ENCODE measurements around the gene RTKN. TPM values are rescaled to one million over a fixed set of nuclear protein-coding genes. Genes with fewer than 3 reads are reported as not detected.
"Not testable (repeated sequence)": the region's sequence is repeated elsewhere in the genome, so short reads cannot be mapped to it uniquely, and the experiment has no call there.

Gene RTKN
- total and polyA plus RNA-seq, 11 donors = 10.9 to 27.6 (median 16.6) TPM

DNA sequence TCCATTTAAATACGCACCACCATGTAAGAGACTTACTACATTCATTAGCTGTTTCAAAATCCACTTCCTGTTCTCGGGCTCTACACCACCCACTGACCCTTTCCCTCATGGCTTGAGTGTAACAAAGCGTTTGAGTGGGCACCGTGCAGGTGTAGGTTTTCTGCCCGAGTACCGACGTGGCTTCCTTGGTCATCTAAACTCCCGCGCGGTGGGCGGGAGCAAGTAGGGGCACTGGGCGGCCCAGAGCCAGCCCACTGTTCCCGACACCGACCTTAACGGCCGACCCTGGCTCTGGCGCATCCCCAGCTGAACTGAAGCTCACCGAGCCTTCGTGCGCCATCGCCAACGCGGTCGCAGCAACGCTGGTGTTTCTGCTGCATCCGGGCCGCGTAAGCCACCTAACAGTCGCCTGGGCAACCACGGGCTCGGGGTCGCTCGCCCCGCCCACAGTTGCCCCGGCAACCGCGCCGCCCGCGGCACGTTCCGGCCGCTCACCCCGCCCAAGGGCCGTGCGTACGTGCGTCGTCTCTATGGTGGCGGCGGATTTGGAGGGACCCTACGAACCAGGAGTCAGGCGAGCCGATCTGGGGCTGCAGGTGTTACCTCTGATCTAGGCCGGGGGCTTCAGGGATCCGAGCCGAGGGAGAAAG lies 20.4 kb downstream of the RTKN start, which contains the start of the genes C2orf81 and WDR54:
Gene C2orf81, minus strand, starts transcription at position 399 of the 650 bp plus-strand sequence. Its CDS starts 59 bp downstream, at position 340.
Gene WDR54, plus strand, starts transcription at position 510 of the 650 bp plus-strand sequence. CDS start 424 bp downstream, outside the sequence.
- intact Hi-C loops (cut with DNase I) = no loop called here
- ATAC-seq = peak; percentile 62 to 90 (median 89)
- DNase-seq = peak; percentile 88 to 94 (median 90)
- Histone ChIP-seq H3K4me3 (peak within 1 kb of the TSS; percentile 47 to 79 (median 66)), H3K27ac (peak within 1 kb of the TSS in 10 of 12 donors; percentile 21 to 73 (median 47)), H3K27me3 (no peaks in the 10 kb centered on the region), H3K9me3 (no peaks in the 10 kb centered on the region), H3K36me3 (peaks cover 0 to 18% (median 10%) of the 10 kb centered on the region in 9 donors), H3K4me1 (peaks cover 0 to 33% (median 14%) of the 10 kb centered on the region in 12 donors)
- TF ChIP-seq, protein P1, sequence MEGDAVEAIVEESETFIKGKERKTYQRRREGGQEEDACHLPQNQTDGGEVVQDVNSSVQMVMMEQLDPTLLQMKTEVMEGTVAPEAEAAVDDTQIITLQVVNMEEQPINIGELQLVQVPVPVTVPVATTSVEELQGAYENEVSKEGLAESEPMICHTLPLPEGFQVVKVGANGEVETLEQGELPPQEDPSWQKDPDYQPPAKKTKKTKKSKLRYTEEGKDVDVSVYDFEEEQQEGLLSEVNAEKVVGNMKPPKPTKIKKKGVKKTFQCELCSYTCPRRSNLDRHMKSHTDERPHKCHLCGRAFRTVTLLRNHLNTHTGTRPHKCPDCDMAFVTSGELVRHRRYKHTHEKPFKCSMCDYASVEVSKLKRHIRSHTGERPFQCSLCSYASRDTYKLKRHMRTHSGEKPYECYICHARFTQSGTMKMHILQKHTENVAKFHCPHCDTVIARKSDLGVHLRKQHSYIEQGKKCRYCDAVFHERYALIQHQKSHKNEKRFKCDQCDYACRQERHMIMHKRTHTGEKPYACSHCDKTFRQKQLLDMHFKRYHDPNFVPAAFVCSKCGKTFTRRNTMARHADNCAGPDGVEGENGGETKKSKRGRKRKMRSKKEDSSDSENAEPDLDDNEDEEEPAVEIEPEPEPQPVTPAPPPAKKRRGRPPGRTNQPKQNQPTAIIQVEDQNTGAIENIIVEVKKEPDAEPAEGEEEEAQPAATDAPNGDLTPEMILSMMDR (IDR thresholded peaks at IDR 0.05) = no peak
- TF ChIP-seq POLR2A (IDR thresholded peaks at IDR 0.05) = peak in 1 of 2 donors; percentile 55
- 0 to 2% (median 1%) methylated on average over 29 to 57 of the region's 57 CpGs for WGBS, 4 donors

DNA sequence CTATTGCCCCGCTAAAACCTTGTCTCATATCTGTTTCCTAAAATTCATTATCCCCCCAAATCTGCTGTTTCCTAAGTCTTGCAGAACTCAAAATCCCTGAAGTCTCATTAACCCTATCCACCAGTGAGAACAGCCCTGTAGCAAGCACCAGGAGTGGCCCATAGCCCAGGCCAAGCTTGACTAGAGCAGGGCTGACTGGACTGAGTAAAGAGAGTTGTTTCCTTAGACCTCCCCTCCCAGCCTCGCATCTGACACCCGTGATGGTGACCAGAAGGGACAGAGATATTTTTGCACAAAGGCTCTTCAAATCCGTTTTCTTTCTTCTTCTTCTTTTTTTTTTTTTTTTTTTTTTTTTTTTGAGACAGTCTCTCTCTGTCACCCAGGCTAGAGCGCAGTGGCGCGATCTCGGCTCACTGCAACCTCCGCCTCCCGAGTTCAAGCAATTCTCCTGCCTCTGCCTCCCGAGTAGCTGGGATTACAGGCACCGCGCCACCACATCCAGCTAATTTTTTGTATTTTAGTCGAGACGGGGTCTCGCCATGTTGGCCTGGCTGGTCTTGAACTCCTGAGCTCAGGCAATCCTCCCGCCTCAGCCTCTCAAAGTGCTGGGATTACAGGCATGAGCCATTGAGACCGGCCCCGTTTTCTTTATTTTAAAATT lies 21.2 kb downstream of the RTKN start:
- H3K9me3 ChIP-seq; DNase-seq; ATAC-seq; intact Hi-C loops (cut with DNase I); H3K27me3 ChIP-seq: not testable (repeated sequence)
- Histone ChIP-seq H3K4me1 (peaks cover 0 to 41% (median 18%) of the 10 kb centered on the region in 12 donors), H3K36me3 (peaks cover 0 to 10% (median 3%) of the 10 kb centered on the region in 9 donors), H3K4me3 (peak overlapping the region in 9 of 12 donors; percentile 63 to 79 (median 67)), H3K27ac (peak overlapping the region in 1 of 12 donors; percentile 32)
- WGBS, 4 donors = 76 to 83% (median 79%) methylated on average over 19 of the region's 19 CpGs

DNA sequence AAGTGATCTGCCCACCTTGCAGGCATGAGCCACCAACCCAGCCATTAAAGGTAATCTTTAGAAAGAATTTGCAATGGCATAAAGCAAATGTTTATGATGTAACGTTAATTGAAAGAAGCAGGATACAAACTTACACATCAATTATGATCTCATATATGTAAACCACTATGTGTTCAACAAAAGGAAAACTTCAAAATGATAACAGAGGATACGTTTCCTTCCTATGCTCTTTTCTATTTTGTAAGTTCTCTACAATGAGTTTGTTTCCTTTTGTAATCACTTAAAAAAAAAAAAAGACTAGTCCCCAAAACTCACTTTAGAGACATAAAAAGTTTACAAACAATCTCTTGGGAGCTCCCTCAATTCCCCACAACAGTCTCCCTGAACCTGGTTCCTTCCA lies 21.7 kb downstream of the RTKN start:
- DNase-seq (no peak), ATAC-seq (no peak)
- intact Hi-C loops (cut with DNase I) = no loop called here
- peaks cover 0 to 5% (median 0%) of the 10 kb centered on the region in 9 donors for H3K36me3 ChIP-seq
- no peak overlapping the region for H3K4me3 ChIP-seq
- 82 to 87% (median 85%) methylated on average over 2 of the region's 2 CpGs for WGBS, 4 donors
- peaks cover 0 to 47% (median 20%) of the 10 kb centered on the region in 12 donors for H3K4me1 ChIP-seq
- H3K27me3 ChIP-seq = no peaks in the 10 kb centered on the region
- no peak overlapping the region for H3K27ac ChIP-seq
- TF ChIP-seq POLR2A (IDR thresholded peaks at IDR 0.05) = no peak
- TF ChIP-seq, protein P1 (IDR thresholded peaks at IDR 0.05) = no peak
- H3K9me3 ChIP-seq = no peaks in the 10 kb centered on the region

DNA sequence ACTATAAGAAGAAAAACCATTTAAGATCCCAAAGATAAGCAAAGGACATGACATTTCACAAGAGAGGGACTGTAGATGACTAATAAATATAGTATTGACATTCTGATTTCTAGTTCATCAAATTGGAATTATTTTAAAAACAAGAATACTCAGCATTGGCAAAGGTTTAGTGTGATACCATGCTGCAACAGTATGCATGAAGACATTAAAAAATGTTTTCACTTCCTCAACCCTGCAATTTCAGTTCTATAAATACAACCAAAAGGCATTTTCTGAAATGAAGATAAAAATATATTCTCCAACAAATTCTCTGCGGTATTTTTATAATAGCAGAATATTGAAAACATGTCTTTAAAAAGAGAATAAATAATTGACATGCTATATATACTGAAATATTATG lies 22.4 kb downstream of the RTKN start:
- intact Hi-C loops (cut with DNase I) = loop anchor here in 1 of 10 donors (5.0 kb wide), 1 partner anchor 38 kb away; the partner anchor contains the start of genes INO80B and WBP1
- WGBS, 4 donors = 83 to 89% (median 85%) methylated on average over 1 of the region's 1 CpG
- H3K27me3 ChIP-seq = no peaks in the 10 kb centered on the region
- H3K36me3 ChIP-seq = no peaks in the 10 kb centered on the region
- DNase-seq (no peak), ATAC-seq (no peak)
- H3K27ac ChIP-seq = no peak overlapping the region
- no peaks in the 10 kb centered on the region for H3K9me3 ChIP-seq
- H3K4me3 ChIP-seq = no peak overlapping the region
- H3K4me1 ChIP-seq = peaks cover 0 to 53% (median 25%) of the 10 kb centered on the region in 12 donors
- TF ChIP-seq POLR2A (IDR thresholded peaks at IDR 0.05) = no peak
- TF ChIP-seq, protein P1 (IDR thresholded peaks at IDR 0.05) = no peak

All from heart left ventricle (tissue), 16 donors.